GM18909 (cell line): Measurements from ENCODE around the gene KRT14.
"Not testable (repeated sequence)": the region's sequence is repeated elsewhere in the genome, so short reads cannot be mapped to it uniquely, and the experiment has no call there.

ENCODE experiments used
- ATAC-seq: cut with Tn5 transposase; IDR thresholded peaks from one replicate; pipeline ENCODE4 v1.9.1; 2021; ENCODE audit warnings: mild to moderate bottlenecking; ENCODE audit not compliant: unreplicated experiment, poor library complexity

The KRT14 gene

GRCh38 chr17:41610965-41611640, 24.4 kb upstream of the KRT14 start:
- ATAC-seq: no peak

GRCh38 chr17:41610061-41610517, 23.4 kb upstream of the KRT14 start:
- not testable (repeated sequence) for ATAC-seq

- ATAC-seq: not testable (repeated sequence)
Measured at GRCh38 chr17:41606930-41607329, 20.2 kb upstream of the KRT14 start.

- no peak for ATAC-seq
Measured at GRCh38 chr17:41602524-41602923, 15.8 kb upstream of the KRT14 start.

- no peak for ATAC-seq
Measured at GRCh38 chr17:41600318-41600717, 13.6 kb upstream of the KRT14 start.

GRCh38 chr17:41599680-41600079, 13.0 kb upstream of the KRT14 start:
- ATAC-seq: no peak

- ATAC-seq: no peak
Measured at GRCh38 chr17:41595585-41595984, 8.9 kb upstream of the KRT14 start.

GRCh38 chr17:41594363-41594915, 7.7 kb upstream of the KRT14 start:
- no peak for ATAC-seq

GRCh38 chr17:41593306-41593981, 6.7 kb upstream of the KRT14 start:
- no peak for ATAC-seq

- no peak for ATAC-seq
Measured at GRCh38 chr17:41592601-41593305, 6.1 kb upstream of the KRT14 start.

- no peak for ATAC-seq
Measured at GRCh38 chr17:41589301-41589700, 2.6 kb upstream of the KRT14 start.

GRCh38 chr17:41588126-41588810, 1.6 kb upstream of the KRT14 start:
- no peak for ATAC-seq

- no peak for ATAC-seq
Measured at GRCh38 chr17:41585301-41586056, 1.2 kb downstream of the KRT14 start.

GRCh38 chr17:41584331-41584927, 2.3 kb downstream of the KRT14 start:
- not testable (repeated sequence) for ATAC-seq

GRCh38 chr17:41583137-41584127, 3.3 kb downstream of the KRT14 start:
- no peak for ATAC-seq

- not testable (repeated sequence) for ATAC-seq
Measured at GRCh38 chr17:41582061-41582968, 4.4 kb downstream of the KRT14 start.
